Measurements from ENCODE around the gene RPS19BP1.

The RPS19BP1 gene, protein sequence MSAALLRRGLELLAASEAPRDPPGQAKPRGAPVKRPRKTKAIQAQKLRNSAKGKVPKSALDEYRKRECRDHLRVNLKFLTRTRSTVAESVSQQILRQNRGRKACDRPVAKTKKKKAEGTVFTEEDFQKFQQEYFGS

DNA sequence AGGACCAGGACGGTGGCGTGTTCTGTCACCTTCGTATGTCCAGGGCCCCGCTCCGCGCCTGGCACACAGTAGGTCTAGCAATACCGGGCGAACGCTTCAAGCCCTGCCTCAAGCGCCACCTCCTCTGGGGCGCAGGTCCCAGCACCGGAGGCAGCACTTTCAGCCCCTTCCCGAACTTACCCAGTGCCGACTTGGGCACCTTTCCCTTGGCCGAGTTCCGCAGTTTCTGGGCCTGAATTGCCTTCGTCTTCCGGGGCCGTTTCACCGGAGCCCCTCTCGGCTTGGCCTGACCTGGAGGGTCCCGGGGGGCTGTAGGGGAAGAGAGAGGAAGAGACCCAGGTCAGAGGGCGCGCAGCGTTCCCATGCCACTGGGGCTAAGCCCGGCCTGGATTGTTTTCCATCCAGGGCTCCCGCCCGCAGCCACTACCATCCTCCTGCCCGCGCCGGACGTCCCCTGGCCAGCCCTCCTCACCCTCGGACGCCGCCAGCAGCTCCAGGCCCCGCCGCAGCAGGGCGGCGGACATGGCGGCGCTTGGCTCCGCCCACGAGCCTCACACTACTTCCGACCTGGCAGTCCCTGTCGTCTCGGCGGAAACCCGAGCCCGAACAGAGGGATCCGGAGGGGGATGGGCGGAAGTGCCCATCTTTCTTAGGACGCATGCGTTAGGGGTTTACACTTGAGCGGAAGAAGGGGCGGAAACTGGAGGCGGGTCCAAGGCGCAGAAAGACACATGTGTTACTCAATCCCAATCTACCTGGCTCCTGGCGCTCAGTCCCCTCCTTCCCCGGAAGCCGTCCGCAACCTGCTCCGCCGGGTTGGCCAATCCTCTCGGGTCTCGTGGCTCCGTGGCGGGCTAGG is at the start of gene RPS19BP1:
TSS of gene RPS19BP1 (minus strand) at position 534 of the 859 bp plus-strand sequence. CDS start at position 524, 10 bp downstream.
- Histone ChIP-seq H3F3A (ENCODE audit: control insufficient read depth, insufficient read depth) (peaks cover 23% of the 10 kb centered on the region), H3K79me2 (ENCODE audit: control insufficient read depth, low read length) (peaks cover 47% of the 10 kb centered on the region), H3K27me3 (ENCODE audit: control insufficient read depth, low read length) (no peaks in the 10 kb centered on the region), H4K20me1 (ENCODE audit: control insufficient read depth, insufficient read depth, low read depth, low read length) (no peaks in the 10 kb centered on the region), H3K9me3 (ENCODE audit: control insufficient read depth, insufficient read depth, low read length) (no peaks in the 10 kb centered on the region), H3K9me2 (replicated peaks; ENCODE audit: control insufficient read depth, low read length) (no peaks in the 10 kb centered on the region), H3K36me3 (ENCODE audit: control insufficient read depth, low read length) (peaks cover 48% of the 10 kb centered on the region), H3K27ac (ENCODE audit: low read depth, low read length) (peak within 1 kb of the TSS; percentile 99), H3K4me1 (ENCODE audit: control insufficient read depth, low read length) (peaks cover 56% of the 10 kb centered on the region), H3K4me2 (ENCODE audit: low read length) (peak within 1 kb of the TSS; percentile 98), H3K4me3 (ENCODE audit: low read length) (peak within 1 kb of the TSS; percentile 90)
- no peak for TF ChIP-seq EZH2phosphoT487 (IDR thresholded peaks at IDR 0.05; ENCODE audit: borderline replicate concordance, low read length)
- TF ChIP-seq, protein P1, sequence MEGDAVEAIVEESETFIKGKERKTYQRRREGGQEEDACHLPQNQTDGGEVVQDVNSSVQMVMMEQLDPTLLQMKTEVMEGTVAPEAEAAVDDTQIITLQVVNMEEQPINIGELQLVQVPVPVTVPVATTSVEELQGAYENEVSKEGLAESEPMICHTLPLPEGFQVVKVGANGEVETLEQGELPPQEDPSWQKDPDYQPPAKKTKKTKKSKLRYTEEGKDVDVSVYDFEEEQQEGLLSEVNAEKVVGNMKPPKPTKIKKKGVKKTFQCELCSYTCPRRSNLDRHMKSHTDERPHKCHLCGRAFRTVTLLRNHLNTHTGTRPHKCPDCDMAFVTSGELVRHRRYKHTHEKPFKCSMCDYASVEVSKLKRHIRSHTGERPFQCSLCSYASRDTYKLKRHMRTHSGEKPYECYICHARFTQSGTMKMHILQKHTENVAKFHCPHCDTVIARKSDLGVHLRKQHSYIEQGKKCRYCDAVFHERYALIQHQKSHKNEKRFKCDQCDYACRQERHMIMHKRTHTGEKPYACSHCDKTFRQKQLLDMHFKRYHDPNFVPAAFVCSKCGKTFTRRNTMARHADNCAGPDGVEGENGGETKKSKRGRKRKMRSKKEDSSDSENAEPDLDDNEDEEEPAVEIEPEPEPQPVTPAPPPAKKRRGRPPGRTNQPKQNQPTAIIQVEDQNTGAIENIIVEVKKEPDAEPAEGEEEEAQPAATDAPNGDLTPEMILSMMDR (IDR thresholded peaks at IDR 0.05; ENCODE audit: low read depth, low read length, poor library complexity, severe bottlenecking) = peak; percentile 18

DNA sequence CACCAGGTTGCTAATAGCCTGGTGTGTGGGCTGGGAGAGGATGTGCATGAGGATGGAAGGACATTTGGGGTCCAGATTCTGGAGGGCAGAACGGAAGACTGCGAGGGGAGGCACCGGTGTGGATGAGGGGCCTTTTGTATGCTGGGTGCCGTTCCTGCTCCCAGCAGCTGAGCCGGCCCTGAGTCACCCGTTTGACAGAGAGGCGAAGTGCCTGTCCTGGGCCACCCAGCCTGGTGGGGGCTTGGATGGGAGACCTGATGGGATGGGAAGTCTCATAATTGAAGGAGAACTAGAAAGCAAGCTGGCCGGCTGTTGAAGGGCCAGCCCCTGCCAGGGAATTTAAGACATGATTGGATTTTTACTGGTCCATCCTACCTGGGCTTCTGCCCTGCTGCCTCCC is 48.8 kb upstream of the RPS19BP1 start:
- H3K9me3 ChIP-seq (ENCODE audit: control insufficient read depth, insufficient read depth, low read length) = no peaks in the 10 kb centered on the region
- H4K20me1 ChIP-seq (ENCODE audit: control insufficient read depth, insufficient read depth, low read depth, low read length) = no peaks in the 10 kb centered on the region
- no peaks in the 10 kb centered on the region; the same call in 1 of the 2 replicates for H3K9me2 ChIP-seq (replicated peaks; ENCODE audit: control insufficient read depth, low read length)
- TF ChIP-seq, protein P1 (IDR thresholded peaks at IDR 0.05; ENCODE audit: low read depth, low read length, poor library complexity, severe bottlenecking) = no peak
- no peak for TF ChIP-seq EZH2phosphoT487 (IDR thresholded peaks at IDR 0.05; ENCODE audit: borderline replicate concordance, low read length)
- H3K27me3 ChIP-seq (ENCODE audit: control insufficient read depth, low read length) = peaks cover 20% of the 10 kb centered on the region
- no peaks in the 10 kb centered on the region for H3K79me2 ChIP-seq (ENCODE audit: control insufficient read depth, low read length)
- H3K36me3 ChIP-seq (ENCODE audit: control insufficient read depth, low read length) = no peaks in the 10 kb centered on the region
- no peak overlapping the region for H3K27ac ChIP-seq (ENCODE audit: low read depth, low read length)
- no peak overlapping the region for H3K4me3 ChIP-seq (ENCODE audit: low read length)
- no peaks in the 10 kb centered on the region for H3F3A ChIP-seq (ENCODE audit: control insufficient read depth, insufficient read depth)
- H3K4me2 ChIP-seq (ENCODE audit: low read length) = no peak overlapping the region
- H3K4me1 ChIP-seq (ENCODE audit: control insufficient read depth, low read length) = peaks cover 6% of the 10 kb centered on the region

GRCh38 chr22:39580795-39581194 is 48.2 kb upstream of the RPS19BP1 start:
- Histone ChIP-seq H3K27me3 (ENCODE audit: control insufficient read depth, low read length) (peaks cover 21% of the 10 kb centered on the region), H4K20me1 (ENCODE audit: control insufficient read depth, insufficient read depth, low read depth, low read length) (no peaks in the 10 kb centered on the region), H3F3A (ENCODE audit: control insufficient read depth, insufficient read depth) (no peaks in the 10 kb centered on the region), H3K9me2 (replicated peaks; ENCODE audit: control insufficient read depth, low read length) (no peaks in the 10 kb centered on the region; the same call in 1 of the 2 replicates), H3K36me3 (ENCODE audit: control insufficient read depth, low read length) (no peaks in the 10 kb centered on the region), H3K9me3 (ENCODE audit: control insufficient read depth, insufficient read depth, low read length) (no peaks in the 10 kb centered on the region), H3K4me3 (ENCODE audit: low read length) (no peak overlapping the region), H3K4me2 (ENCODE audit: low read length) (no peak overlapping the region), H3K79me2 (ENCODE audit: control insufficient read depth, low read length) (no peaks in the 10 kb centered on the region), H3K27ac (ENCODE audit: low read depth, low read length) (no peak overlapping the region), H3K4me1 (ENCODE audit: control insufficient read depth, low read length) (peaks cover 7% of the 10 kb centered on the region)
- TF ChIP-seq, protein P1 (IDR thresholded peaks at IDR 0.05; ENCODE audit: low read depth, low read length, poor library complexity, severe bottlenecking) = no peak
- TF ChIP-seq EZH2phosphoT487 (IDR thresholded peaks at IDR 0.05; ENCODE audit: borderline replicate concordance, low read length) = no peak

All from DOHH2 (cell line).